Ishikawa (cell line): ENCODE measurements around the gene PRKCSH.

Experiments
- CEBPB ChIP-seq: IDR thresholded peaks from 2 replicates; pipeline ENCODE4 v1.6.1; 2012
- CREB1 ChIP-seq: IDR thresholded peaks from 2 replicates; pipeline ENCODE4 v1.6.1; 2012; ENCODE audit warnings: low read depth
- EGR1 ChIP-seq: IDR thresholded peaks from 2 replicates; pipeline ENCODE4 v1.6.1; 2012
- EP300 ChIP-seq: IDR thresholded peaks from 2 replicates; pipeline ENCODE4 v1.6.1; 2012; ENCODE audit warnings: borderline replicate concordance
- NFIC ChIP-seq: IDR thresholded peaks from 2 replicates; pipeline ENCODE4 v1.6.1; 2012
- RAD21 ChIP-seq: IDR thresholded peaks from 2 replicates; pipeline ENCODE4 v1.6.1; 2012; ENCODE audit warnings: low read depth
- REST ChIP-seq: IDR thresholded peaks from 2 replicates; pipeline ENCODE4 v1.6.1; 2012; ENCODE audit warnings: low read depth, mild to moderate bottlenecking
- TAF1 ChIP-seq: IDR thresholded peaks from 2 replicates; pipeline ENCODE4 v1.6.1; 2012; ENCODE audit warnings: low read depth, mild to moderate bottlenecking
- TEAD4 ChIP-seq: IDR thresholded peaks from 2 replicates; pipeline ENCODE4 v1.6.1; 2012
- USF1 ChIP-seq: IDR thresholded peaks from 2 replicates; pipeline ENCODE4 v1.6.1; 2012

- TF ChIP-seq REST (no peak), EP300 (no peak), USF1 (no peak), CEBPB (no peak), NFIC (no peak), TEAD4 (no peak), CREB1 (no peak), TAF1 (no peak), RAD21 (no peak), EGR1 (no peak)
Measured at GRCh38 chr19:11453468-11454341, 18.3 kb downstream of the PRKCSH start.
